GM19351 (cell line): ENCODE results near the gene CEP57.
A peak's percentile ranks its signal among the peaks of the same experiment; 100 is the strongest.

ENCODE experiments used
- ATAC-seq: cut with Tn5 transposase; IDR thresholded peaks from one replicate; pipeline ENCODE4 v1.9.1; 2021; ENCODE audit warnings: mild to moderate bottlenecking, moderate library complexity; ENCODE audit not compliant: unreplicated experiment

CEP57 gene

GRCh38 chr11:95790123-95790932 lies at the start of gene CEP57:
CEP57 (plus strand) TSS chr11:95790498; CDS start chr11:95790699, 201 bp downstream.
- ATAC-seq: peak; percentile 61

- no peak for ATAC-seq
These were observed 40.2 kb upstream of the CEP57 start for GRCh38 chr11:95750101-95750500.

GRCh38 chr11:95751515-95751914 lies 38.8 kb upstream of the CEP57 start:
- ATAC-seq: no peak

- ATAC-seq: no peak
These were observed 29.4 kb upstream of the CEP57 start for GRCh38 chr11:95760941-95761340.

GRCh38 chr11:95762534-95762933 lies 27.8 kb upstream of the CEP57 start:
- ATAC-seq: no peak

- ATAC-seq: peak; percentile 66
These were observed 25.9 kb upstream of the CEP57 start for GRCh38 chr11:95764267-95764898.

- no peak for ATAC-seq
These were observed 23.6 kb upstream of the CEP57 start for GRCh38 chr11:95766701-95767100.

- no peak for ATAC-seq
These were observed 22.8 kb upstream of the CEP57 start for GRCh38 chr11:95767498-95767897.

- no peak for ATAC-seq
These were observed 21.8 kb upstream of the CEP57 start for GRCh38 chr11:95768521-95768920.

- no peak for ATAC-seq
These were observed 13.4 kb upstream of the CEP57 start for GRCh38 chr11:95776859-95777258.

GRCh38 chr11:95778699-95779098 lies 11.6 kb upstream of the CEP57 start:
- ATAC-seq: peak; percentile 85

- peak; percentile 55 for ATAC-seq
These were observed 9.8 kb upstream of the CEP57 start for GRCh38 chr11:95780544-95780943.

GRCh38 chr11:95788921-95789505 lies 1.3 kb upstream of the CEP57 start:
- no peak for ATAC-seq

GRCh38 chr11:95789506-95790122 lies 684 bp upstream of the CEP57 start, which contains the start of gene FAM76B:
FAM76B (minus strand) TSS chr11:95789782; CDS start chr11:95789478, 304 bp downstream.
- peak; percentile 61 for ATAC-seq

GRCh38 chr11:95790933-95791708 lies 823 bp downstream of the CEP57 start:
- peak; percentile 16 for ATAC-seq

- ATAC-seq: no peak
These were observed 1.4 kb downstream of the CEP57 start for GRCh38 chr11:95791709-95792033.

GRCh38 chr11:95792200-95792599 lies 1.9 kb downstream of the CEP57 start:
- ATAC-seq: no peak

- ATAC-seq: no peak
These were observed 2.4 kb downstream of the CEP57 start for GRCh38 chr11:95792700-95793099.

- no peak for ATAC-seq
These were observed 2.8 kb downstream of the CEP57 start for GRCh38 chr11:95793116-95793515.

GRCh38 chr11:95794086-95794485 lies 3.8 kb downstream of the CEP57 start:
- no peak for ATAC-seq
